GM19438 (cell line): ENCODE data around the gene PRKX.
"Not testable (repeated sequence)": the region's sequence is repeated elsewhere in the genome, so short reads cannot be mapped to it uniquely, and the experiment has no call there.

Experiments used
- ATAC-seq: cut with Tn5 transposase; IDR thresholded peaks from one replicate; pipeline ENCODE4 v1.9.1; 2021; ENCODE audit warnings: low read depth; ENCODE audit not compliant: unreplicated experiment

PRKX gene

GRCh38 chrX:3663576-3664250, 49.7 kb downstream of the PRKX start:
- peak; percentile 58 for ATAC-seq

- ATAC-seq: no peak
Observed at GRCh38 chrX:3659761-3660160, 53.7 kb downstream of the PRKX start.

GRCh38 chrX:3655181-3655580, 58.3 kb downstream of the PRKX start:
- ATAC-seq: no peak

- ATAC-seq: no peak
Observed at GRCh38 chrX:3653111-3653510, 60.3 kb downstream of the PRKX start.

- no peak for ATAC-seq
Observed at GRCh38 chrX:3651277-3651676, 62.2 kb downstream of the PRKX start.

- no peak for ATAC-seq
Observed at GRCh38 chrX:3648084-3648483, 65.4 kb downstream of the PRKX start.

- ATAC-seq: not testable (repeated sequence)
Observed at GRCh38 chrX:3639858-3640631, 73.4 kb downstream of the PRKX start.

GRCh38 chrX:3639236-3639635, 74.2 kb downstream of the PRKX start:
- ATAC-seq: no peak

- ATAC-seq: no peak
Observed at GRCh38 chrX:3638280-3638873, 75.1 kb downstream of the PRKX start.

GRCh38 chrX:3636803-3637202, 76.6 kb downstream of the PRKX start:
- no peak for ATAC-seq

GRCh38 chrX:3631196-3631595, 82.3 kb downstream of the PRKX start:
- no peak for ATAC-seq

- no peak for ATAC-seq
Observed at GRCh38 chrX:3627594-3627993, 85.9 kb downstream of the PRKX start.

GRCh38 chrX:3621414-3621813, 92.0 kb downstream of the PRKX start:
- ATAC-seq: no peak

- not testable (repeated sequence) for ATAC-seq
Observed at GRCh38 chrX:3611744-3612143, 101.7 kb downstream of the PRKX start.

- ATAC-seq: no peak
Observed at GRCh38 chrX:3609810-3610209, 103.6 kb downstream of the PRKX start.

GRCh38 chrX:3603026-3603661, 110.3 kb downstream of the PRKX start:
- no peak for ATAC-seq

GRCh38 chrX:3599802-3600430, 113.5 kb downstream of the PRKX start:
- ATAC-seq: no peak

GRCh38 chrX:3598709-3599108, 114.7 kb downstream of the PRKX start:
- ATAC-seq: no peak

- ATAC-seq: no peak
Observed at GRCh38 chrX:3598046-3598605, 115.3 kb downstream of the PRKX start.

- no peak for ATAC-seq
Observed at GRCh38 chrX:3592184-3592583, 121.3 kb downstream of the PRKX start.

- no peak for ATAC-seq
Observed at GRCh38 chrX:3589474-3589873, 124.0 kb downstream of the PRKX start.
